IMR-90 (cell line): ENCODE data around the gene AKAP7. TPM values are rescaled to one million over a fixed set of nuclear protein-coding genes. Genes with fewer than 3 reads are reported as not detected.

Experiments
- ATAC-seq: fragments of 200-7000 bp; cut with Tn5 transposase; 2 replicates; pipeline ENCODE4 v1.9.1; 2020; ENCODE audit warnings: low read depth, mild to moderate bottlenecking, moderate library complexity
- BruUV-seq: library from RNA; stranded (reverse); fragments of 400-500 nt; replicated peaks from 2 replicates; lab custom pipeline; 2021; lab: Mats Ljungman, UMichigan
- CTCF ChIA-PET: fragments of 300-600 bp; formaldehyde crosslinking; extraction: SDS; loops from one replicate; lab custom pipeline; 2021; ENCODE audit warnings: antibody characterized with exemption; lab: Yijun Ruan, JAX
- POLR2A ChIA-PET: fragments of 300-600 bp; sonication (Branson Sonifier 250); formaldehyde crosslinking; loops from one replicate; lab custom pipeline; 2022; ENCODE audit warnings: antibody characterized with exemption; ENCODE audit not compliant: unreplicated experiment; lab: Charles Lee
- DNase-seq: peaks from one replicate; pipeline ENCODE4 v3.0.0; 2013
- H2AFZ ChIP-seq: replicated peaks from 2 replicates; pipeline ENCODE3; 2013; ENCODE audit warnings: low read length, mild to moderate bottlenecking; ENCODE audit not compliant: poor library complexity
- H2AK5ac ChIP-seq: 2 replicates; pipeline ENCODE4 v1.6.1; 2013; ENCODE audit warnings: low read depth, low read length, inconsistent platforms
- H2AK9ac ChIP-seq: replicated peaks from 2 replicates; pipeline ENCODE3; 2013; ENCODE audit warnings: mild to moderate bottlenecking, low read depth, low read length, moderate library complexity; ENCODE audit not compliant: poor library complexity
- H2BK120ac ChIP-seq: 2 replicates; pipeline ENCODE4 v1.6.1; 2013; ENCODE audit warnings: low read depth, low read length, inconsistent platforms
- H2BK15ac ChIP-seq: 3 replicates; pipeline ENCODE4 v1.6.1; 2013; ENCODE audit warnings: low read depth, low read length, inconsistent platforms
- H2BK20ac ChIP-seq: 2 replicates; pipeline ENCODE4 v1.6.1; 2013; ENCODE audit warnings: low read depth, mild to moderate bottlenecking, inconsistent platforms, low read length, moderate library complexity
- H2BK5ac ChIP-seq: 2 replicates; pipeline ENCODE4 v1.6.1; 2013; ENCODE audit warnings: mild to moderate bottlenecking, low read depth, low read length, inconsistent platforms; ENCODE audit not compliant: poor library complexity, severe bottlenecking
- H3K14ac ChIP-seq: replicated peaks from 2 replicates; pipeline ENCODE4 v1.6.1; 2013; ENCODE audit warnings: low read depth, low read length, inconsistent platforms
- H3K18ac ChIP-seq: 2 replicates; pipeline ENCODE4 v1.6.1; 2013; ENCODE audit warnings: low read depth, low read length, control low read depth
- H3K23ac ChIP-seq: 2 replicates; pipeline ENCODE4 v1.6.1; 2013; ENCODE audit warnings: low read depth, low read length, inconsistent platforms
- H3K27ac ChIP-seq: 2 replicates; pipeline ENCODE4 v1.5.1; 2013; ENCODE audit warnings: mild to moderate bottlenecking, control low read depth, low read length; ENCODE audit not compliant: insufficient read depth
- H3K27me3 ChIP-seq: 2 replicates; pipeline ENCODE4 v1.6.1; 2013; ENCODE audit warnings: low read length; ENCODE audit not compliant: control insufficient read depth, insufficient read depth
- H3K36me3 ChIP-seq: 2 replicates; pipeline ENCODE4 v1.6.1; 2013; ENCODE audit warnings: low read length, mixed read lengths; ENCODE audit not compliant: control insufficient read depth, insufficient read depth
- H3K4ac ChIP-seq: 2 replicates; pipeline ENCODE4 v1.6.1; 2013; ENCODE audit warnings: low read depth, low read length, inconsistent platforms
- H3K4me1 ChIP-seq: 2 replicates; pipeline ENCODE4 v1.6.1; 2013; ENCODE audit warnings: low read length, mixed read lengths; ENCODE audit not compliant: control insufficient read depth, insufficient read depth
- H3K4me2 ChIP-seq: 2 replicates; pipeline ENCODE4 v1.6.1; 2013; ENCODE audit warnings: low read depth, mild to moderate bottlenecking, control low read depth, low read length, moderate library complexity
- H3K4me3 ChIP-seq: 2 replicates; pipeline ENCODE4 v1.5.1; 2013; ENCODE audit warnings: low read depth, mild to moderate bottlenecking, control low read depth, low read length, moderate library complexity; ENCODE audit not compliant: insufficient read depth
- H3K56ac ChIP-seq: 2 replicates; pipeline ENCODE4 v1.6.1; 2013; ENCODE audit warnings: low read length, inconsistent platforms; ENCODE audit not compliant: insufficient read depth; ENCODE audit errors: extremely low read depth
- H3K79me1 ChIP-seq, 2 experiments: 2 replicates each; pipeline ENCODE4 v1.6.1; 2013; ENCODE audit warnings: low read length in 2 of 2, inconsistent platforms in 1 of 2, low read depth in 1 of 2
- H3K9ac ChIP-seq: 2 replicates; pipeline ENCODE4 v1.6.1; 2013; ENCODE audit warnings: low read depth, low read length, control low read depth
- H3K9me1 ChIP-seq: 2 replicates; pipeline ENCODE4 v1.6.1; 2013; ENCODE audit warnings: low read length, inconsistent platforms; ENCODE audit not compliant: insufficient read depth
- H3K9me3 ChIP-seq: 2 replicates; pipeline ENCODE4 v1.6.1; 2013; ENCODE audit warnings: low read length; ENCODE audit not compliant: control insufficient read depth, insufficient read depth
- H4K20me1 ChIP-seq: 2 replicates; pipeline ENCODE4 v1.6.1; 2013; ENCODE audit warnings: low read length, inconsistent platforms; ENCODE audit not compliant: insufficient read depth
- H4K5ac ChIP-seq: 2 replicates; pipeline ENCODE4 v1.6.1; 2013; ENCODE audit warnings: mild to moderate bottlenecking, low read depth, low read length, control low read depth
- H4K8ac ChIP-seq, 2 experiments: 2 replicates each; pipeline ENCODE4 v1.6.1; 2013; ENCODE audit warnings: low read depth in 2 of 2, low read length in 2 of 2, control low read depth in 1 of 2, inconsistent platforms in 1 of 2
- H4K91ac ChIP-seq: 2 replicates; pipeline ENCODE4 v1.6.1; 2013; ENCODE audit warnings: low read depth, low read length, inconsistent platforms; ENCODE audit not compliant: insufficient read depth
- CEBPB ChIP-seq: IDR thresholded peaks from 2 replicates; pipeline ENCODE4 v1.6.1; 2012; ENCODE audit warnings: low read depth, low read length, improper control_type of control experiment
- CHD1 ChIP-seq: IDR thresholded peaks from 2 replicates; pipeline ENCODE4 v1.6.1; 2012; ENCODE audit warnings: low read depth, low read length, improper control_type of control experiment
- ELK1 ChIP-seq: fragments of 150-350 bp; IDR thresholded peaks from 2 replicates; pipeline ENCODE4 v1.6.1; 2016; ENCODE audit warnings: low read depth, mild to moderate bottlenecking, low read length, moderate library complexity, borderline replicate concordance
- MAFK ChIP-seq: IDR thresholded peaks from 2 replicates; pipeline ENCODE4 v1.6.1; 2012; ENCODE audit warnings: low read depth, low read length, improper control_type of control experiment
- MAZ ChIP-seq: IDR thresholded peaks from 2 replicates; pipeline ENCODE4 v1.6.1; 2012; ENCODE audit warnings: low read depth, mild to moderate bottlenecking, low read length, improper control_type of control experiment, moderate library complexity, borderline replicate concordance
- NFE2L2 ChIP-seq: fragments of 150-350 bp; IDR thresholded peaks from 2 replicates; pipeline ENCODE4 v1.6.1; 2016; ENCODE audit warnings: low read depth, mild to moderate bottlenecking, low read length
- POLR2A ChIP-seq: IDR thresholded peaks from 2 replicates; pipeline ENCODE4 v1.6.1; 2012; ENCODE audit warnings: mild to moderate bottlenecking, low read depth, low read length
- RAD21 ChIP-seq: IDR thresholded peaks from 2 replicates; pipeline ENCODE4 v1.6.1; 2012; ENCODE audit warnings: low read length, improper control_type of control experiment
- RFX5 ChIP-seq: IDR thresholded peaks from 2 replicates; pipeline ENCODE4 v1.8.0; 2012; ENCODE audit warnings: low read depth, mild to moderate bottlenecking, low read length, moderate library complexity
- SMC3 ChIP-seq: fragments of 150-350 bp; IDR thresholded peaks from 2 replicates; pipeline ENCODE4 v1.6.1; 2016; ENCODE audit warnings: low read depth, mild to moderate bottlenecking, antibody characterized with exemption, low read length, moderate library complexity
- WGBS, 2 experiments: methylation state at CpG; one replicate each; pipeline versions ENCODE4 v1.1.5 to v1.1.7; 2013; ENCODE audit warnings: missing lambda C conversion rate in 2 of 2; ENCODE audit not compliant: insufficient read length in 1 of 2; ENCODE audit errors: extremely low coverage in 2 of 2; 5-methylcytosine and 5-hydroxymethylcytosine counted together
- dilution Hi-C: fragments of 300-500 bp; cut with HindIII; formaldehyde crosslinking; loops from one replicate; pipeline ENCODE4 v1.14.3; 2018; ENCODE audit warnings: low sequenced_read_pairs; ENCODE audit not compliant: unreplicated experiment
- in situ Hi-C: fragments of 300-500 bp; cut with MboI; formaldehyde crosslinking; loops from 3 replicates; pipeline ENCODE4 v1.14.3; 2019; ENCODE audit warnings: low sequenced_read_pairs, inconsistent platforms, mixed read lengths
- intact Hi-C: fragments of 100-400 bp; cut with micrococcal nuclease; formaldehyde crosslinking; loops from 2 replicates; pipeline ENCODE4 v1.10.0; 2022
- polyA plus RNA-seq, 3 experiments: library from polyadenylated mRNA; depleted of rRNA; stranded (reverse); fragments of >200 nt; gene quantifications; 2 replicates each; pipeline ENCODE4 v1.2.3, GENCODE V29; 2012; ENCODE audit warnings: low replicate concordance in 1 of 3
- total RNA-seq: library from RNA; depleted of rRNA; stranded (reverse); fragments of >200 nt; gene quantifications from 2 replicates; pipeline ENCODE4 v1.2.3, GENCODE V29; 2012

The AKAP7 gene
- total and polyA plus RNA-seq, 2 of the 4 experiments (the other 2 are of a cell fraction), result 0.54 to 1.1 TPM

GRCh38 chr6:131225127-131225526 is 89.9 kb downstream of the AKAP7 start:
- no peak overlapping the region for H3K4ac ChIP-seq
- H4K20me1 ChIP-seq, result no peaks in the 10 kb centered on the region
- DNase-seq, result no peak
- H3K9me1 ChIP-seq, result no peaks in the 10 kb centered on the region
- no peak overlapping the region for H3K56ac ChIP-seq
- H3K27ac ChIP-seq, result no peak overlapping the region
- H3K18ac ChIP-seq, result no peak overlapping the region
- no peak overlapping the region for H2BK120ac ChIP-seq
- no peak overlapping the region for H2BK5ac ChIP-seq
- TF ChIP-seq SMC3 (no peak), RFX5 (no peak), MAFK (no peak), NFE2L2 (no peak), CEBPB (no peak), CHD1 (no peak), RAD21 (no peak), POLR2A (no peak), ELK1 (no peak), MAZ (no peak)
- H2BK20ac ChIP-seq, result no peak overlapping the region
- H2AFZ ChIP-seq, result no peak overlapping the region
- no CpG with 5 or more reads among the region's 1 CpG for WGBS, 2 experiments
- no peaks in the 10 kb centered on the region for H3K9me3 ChIP-seq
- no peak overlapping the region for H4K91ac ChIP-seq
- no peak overlapping the region for H3K14ac ChIP-seq
- BruUV-seq, result no TSS peak
- H4K8ac ChIP-seq, result no peak overlapping the region
- H3K4me3 ChIP-seq, result no peak overlapping the region
- H3K9ac ChIP-seq, result no peak overlapping the region
- H2AK9ac ChIP-seq, result no peak overlapping the region
- in situ Hi-C loops, result no loop called here
- no peaks in the 10 kb centered on the region for H3K36me3 ChIP-seq
- H4K5ac ChIP-seq, result no peak overlapping the region
- no peaks in the 10 kb centered on the region for H3K79me1 ChIP-seq
- dilution Hi-C loops, result no loop called here
- ChIA-PET POLR2A (no interaction called here), CTCF (no interaction called here)
- H2BK15ac ChIP-seq, result no peak overlapping the region
- no peak for ATAC-seq
- H3K4me1 ChIP-seq, result no peaks in the 10 kb centered on the region
- intact Hi-C loops, result no loop called here
- no peak overlapping the region for H3K23ac ChIP-seq
- no peak overlapping the region for H3K4me2 ChIP-seq
- H3K27me3 ChIP-seq, result no peaks in the 10 kb centered on the region
- no peak overlapping the region for H2AK5ac ChIP-seq
